Hematopoietic multipotent progenitor cell treated with erythropoietin and hydrocortisone succinate and interleukin-3 and kit ligand, for 17 days (in vitro differentiated cells): ENCODE measurements around the gene CTDSPL2.
"Not testable (repeated sequence)": the region's sequence is repeated elsewhere in the genome, so short reads cannot be mapped to it uniquely, and the experiment has no call there.

Source experiments
- DNase-seq: peaks from one replicate; pipeline ENCODE4 v3.0.0-alpha.2; 2015; ENCODE audit warnings: low spot score

CTDSPL2 gene

DNA sequence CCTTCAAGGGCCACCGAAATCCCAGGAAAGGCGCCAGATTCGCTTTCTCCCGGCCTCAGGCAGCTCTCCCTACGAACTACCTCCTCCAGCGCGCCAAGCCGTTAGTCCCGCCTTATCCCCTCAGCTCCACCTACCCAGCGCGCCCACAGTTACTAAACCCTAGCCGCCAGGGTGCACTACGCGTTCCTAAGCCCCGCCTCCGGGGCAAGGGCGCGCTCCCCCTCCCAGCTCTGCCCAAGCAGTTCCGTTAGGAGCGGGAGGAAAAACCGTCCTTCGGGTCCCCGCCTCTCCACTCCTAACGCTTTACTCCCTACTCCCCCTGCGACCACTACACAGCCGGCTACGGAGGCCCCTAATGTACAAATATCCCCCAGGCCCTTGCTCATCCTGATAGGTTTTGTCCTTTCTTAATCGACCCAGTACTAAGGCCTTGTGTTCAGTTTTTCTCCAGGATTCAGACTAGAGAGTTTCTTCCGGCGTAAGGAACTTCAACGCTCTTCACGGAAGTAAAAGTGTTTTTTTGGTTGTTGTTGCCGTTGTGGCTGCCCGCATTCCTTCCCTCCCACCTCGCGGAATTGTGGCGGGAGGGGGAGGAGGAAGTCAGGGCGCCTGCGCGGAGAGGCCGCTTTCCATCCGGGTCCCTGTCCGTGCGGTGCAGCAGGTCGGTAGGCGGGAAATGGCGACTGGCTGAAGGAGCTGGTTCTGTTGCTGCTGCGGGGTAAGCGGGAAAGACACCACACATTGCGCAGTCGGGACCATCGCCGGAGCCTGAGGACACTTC is at the start of gene CTDSPL2:
TSS of gene CTDSPL2 (plus strand) at position 655 of the 781 bp plus-strand sequence. CDS start 31,386 bp downstream, outside the sequence.
- peak; percentile 90 for DNase-seq

DNA sequence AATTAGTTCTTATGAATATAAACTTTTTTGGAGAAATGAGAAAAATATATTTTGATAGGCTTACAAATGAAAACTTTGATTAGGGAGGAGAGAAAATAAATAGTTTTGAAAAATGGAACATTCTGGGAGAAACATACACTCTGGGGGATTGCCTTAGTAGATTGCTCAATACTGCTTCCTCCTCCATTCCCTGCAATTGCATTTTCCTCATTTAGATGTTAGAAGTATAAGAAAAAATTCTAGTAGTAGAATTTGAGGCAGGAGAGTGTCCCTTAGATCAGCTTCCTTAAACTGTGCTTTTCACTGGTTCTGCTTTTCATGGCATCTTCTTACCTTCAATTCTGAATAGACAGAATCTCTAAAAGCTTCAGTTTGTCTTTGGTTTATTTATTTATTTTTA is 46.2 kb upstream of the CTDSPL2 start:
- DNase-seq, result no peak

DNA sequence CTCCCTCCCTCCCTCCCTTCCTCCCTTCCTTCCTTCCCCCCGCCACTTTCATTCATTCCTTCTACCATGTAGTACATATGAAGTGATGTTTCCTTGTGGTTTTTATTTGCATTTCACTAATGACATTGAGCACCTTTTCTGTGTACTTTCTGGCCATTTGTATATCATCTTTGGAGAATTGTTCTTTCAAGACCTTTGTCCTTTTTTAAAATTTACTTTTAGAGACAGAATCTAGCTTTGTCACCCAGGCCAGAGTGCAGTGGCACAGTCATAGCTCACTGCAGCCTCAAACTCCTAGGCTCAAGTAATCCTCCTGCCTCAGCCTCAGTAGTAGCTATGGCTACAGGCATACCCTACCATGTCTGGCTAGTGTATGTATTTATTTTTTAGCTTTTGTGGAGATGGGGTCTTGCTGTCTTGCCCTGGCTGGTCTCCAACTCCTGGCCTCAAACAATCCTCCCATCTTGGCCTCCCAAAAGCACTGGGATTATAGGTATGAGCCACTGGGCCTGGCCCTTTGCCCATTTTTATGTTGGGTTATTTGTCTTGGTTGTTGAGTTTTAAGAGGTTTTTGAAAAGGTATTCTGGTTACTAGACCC is 42.0 kb upstream of the CTDSPL2 start:
- no peak for DNase-seq

DNA sequence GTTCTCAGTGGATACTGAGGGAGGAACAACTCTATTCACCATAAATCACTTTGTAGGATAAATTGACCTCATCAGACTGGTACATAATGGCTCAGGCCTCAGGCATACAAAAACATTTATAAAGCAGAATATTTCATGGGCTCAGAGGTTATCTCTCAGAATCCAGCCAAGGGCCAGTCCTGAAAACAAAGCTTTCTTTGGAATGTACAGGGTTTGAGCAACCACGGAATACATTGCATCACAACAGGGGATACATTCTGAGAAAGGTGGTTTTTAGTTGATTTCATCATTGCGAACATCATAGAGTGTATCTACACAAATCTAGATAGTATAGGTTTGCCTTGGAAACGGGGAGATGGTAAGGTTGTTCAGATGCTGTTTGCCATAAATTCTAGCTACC is 33.4 kb upstream of the CTDSPL2 start:
- no peak for DNase-seq

DNA sequence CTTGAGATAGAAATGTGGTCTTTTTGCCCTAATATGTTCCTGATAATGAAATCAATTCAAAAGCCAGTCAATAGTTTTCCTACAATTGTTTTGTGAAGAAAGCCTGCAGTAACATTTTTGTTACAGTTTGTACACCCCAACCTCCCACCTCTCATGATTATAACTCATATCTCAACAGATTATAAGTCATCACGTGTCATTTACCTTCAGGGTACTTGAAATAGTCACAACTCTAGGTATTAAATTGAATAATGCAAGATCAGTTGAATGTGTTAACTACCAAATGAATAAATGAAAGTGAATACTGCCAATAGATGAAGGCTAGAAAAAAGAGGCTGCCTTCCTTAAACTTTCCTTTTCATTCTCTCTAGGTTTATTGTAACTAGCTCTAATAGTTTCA is 32.9 kb upstream of the CTDSPL2 start:
- no peak for DNase-seq

DNA sequence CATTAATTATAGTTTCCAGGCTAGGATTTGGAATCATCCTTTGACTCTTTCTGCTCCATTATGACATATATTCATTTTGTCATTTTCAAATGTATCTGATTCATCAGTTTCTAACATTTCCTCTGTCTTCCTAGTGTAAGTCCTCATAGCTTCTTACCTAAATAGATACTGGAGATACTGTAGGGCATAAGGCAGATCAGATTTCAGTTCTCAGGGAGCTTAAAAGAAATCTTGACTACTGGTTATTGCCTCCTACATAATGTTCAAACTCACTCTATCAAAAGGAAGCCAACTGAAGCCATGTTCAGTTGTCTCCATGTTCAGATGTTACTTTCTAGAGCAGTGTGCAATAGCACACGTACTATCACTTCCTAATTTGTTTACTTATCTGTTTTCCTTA is 29.6 kb upstream of the CTDSPL2 start:
- DNase-seq, result no peak

DNA sequence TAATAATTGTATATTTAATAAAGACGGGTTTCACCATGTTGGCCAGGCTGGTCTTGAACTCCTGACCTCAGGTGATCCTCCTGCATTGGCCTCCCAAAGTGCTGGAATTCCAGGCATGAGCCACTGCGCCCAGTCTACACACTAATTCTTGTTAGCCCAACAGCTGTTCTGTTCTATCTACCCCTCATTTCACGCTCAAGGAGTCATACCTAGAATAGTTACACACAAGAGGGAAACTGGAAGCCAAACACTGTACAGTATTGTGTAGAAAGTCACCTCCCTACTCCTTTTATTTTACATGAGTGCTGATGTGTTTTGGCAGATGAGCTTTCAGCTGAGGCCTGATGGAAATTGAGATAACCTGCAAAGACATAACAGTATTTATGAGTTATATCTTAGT is 13.4 kb upstream of the CTDSPL2 start:
- DNase-seq, result no peak

DNA sequence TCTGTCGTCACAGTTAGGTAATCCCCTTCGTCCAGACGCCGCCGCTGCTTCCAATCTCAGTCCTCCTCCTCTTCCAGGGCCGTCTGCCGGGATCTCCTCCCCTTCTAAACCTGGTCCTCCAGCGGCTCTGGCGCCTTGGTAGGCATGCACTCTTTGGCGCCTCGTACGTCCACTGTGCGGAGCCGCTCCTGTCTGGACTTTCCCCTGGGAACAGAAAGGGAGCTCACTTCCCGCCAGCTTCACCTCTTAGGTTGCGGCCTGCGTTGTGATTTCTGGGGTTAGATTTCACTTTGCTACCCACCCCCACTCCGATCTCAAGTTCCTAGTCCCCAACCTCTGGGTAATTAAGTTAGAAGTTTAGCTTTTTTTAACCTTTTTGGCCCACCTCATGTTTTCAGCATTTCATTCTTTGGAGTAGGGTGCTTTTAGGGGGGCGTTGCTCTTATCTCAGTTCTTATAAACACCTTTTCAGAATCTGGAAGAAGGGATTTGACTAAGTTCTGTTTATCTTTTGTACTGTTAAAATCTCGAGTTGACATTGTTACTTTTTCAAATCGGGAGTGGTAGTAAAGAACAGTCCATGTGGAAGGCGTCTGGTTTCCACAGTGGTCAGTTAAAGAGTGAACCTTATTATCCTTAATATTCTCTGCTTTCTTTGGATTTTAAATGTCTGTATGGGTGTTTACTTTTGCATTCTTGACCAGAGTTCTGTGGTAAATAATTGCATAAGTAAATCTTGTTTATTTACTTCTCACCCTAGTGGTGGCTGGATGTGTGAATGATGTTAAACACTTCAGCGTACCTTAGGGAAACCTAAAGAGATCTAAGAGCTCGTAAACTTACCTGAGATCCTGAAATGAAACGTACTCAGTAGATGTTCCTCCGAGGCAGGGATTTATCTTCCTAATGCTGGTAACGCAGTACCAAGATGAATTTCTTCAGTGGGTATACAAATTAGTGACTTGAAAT is 611 bp downstream of the CTDSPL2 start:
- DNase-seq, result peak; percentile 37

DNA sequence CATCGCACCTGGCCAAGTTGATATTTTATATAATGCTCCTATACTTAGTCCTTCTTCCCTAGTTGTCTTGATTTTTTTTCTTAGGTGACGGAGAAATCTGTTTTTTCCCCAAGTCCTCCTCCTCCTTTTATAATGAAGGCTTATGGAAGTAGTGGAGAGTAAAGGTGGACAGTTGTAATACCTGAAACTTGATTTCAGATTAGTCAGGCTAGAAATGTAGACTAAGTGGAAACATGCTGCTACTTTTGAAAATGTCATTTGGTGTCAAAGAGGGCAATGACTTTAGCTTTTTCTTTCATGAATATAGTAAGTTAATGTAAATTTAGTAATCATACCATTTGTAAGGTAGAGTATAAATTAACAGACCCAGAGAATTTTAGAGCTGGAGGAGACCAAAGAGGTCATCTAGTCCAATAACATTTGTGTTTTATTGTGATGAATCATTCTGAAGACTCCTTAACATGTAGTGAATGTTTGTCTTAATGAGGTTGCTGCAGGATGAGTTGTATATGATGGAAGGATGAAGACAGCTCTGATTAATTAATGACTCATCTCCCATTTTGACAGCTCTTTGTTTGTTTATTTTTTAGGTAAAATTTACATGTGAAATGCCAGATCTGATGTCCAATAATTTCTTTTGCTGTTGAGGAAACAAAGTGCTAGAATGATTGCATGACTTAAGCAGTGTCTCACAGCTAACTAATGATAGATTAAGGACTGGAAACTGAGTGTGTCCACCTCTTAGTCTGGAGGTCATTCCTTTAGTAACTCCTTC is 8.7 kb downstream of the CTDSPL2 start:
- no peak for DNase-seq

DNA sequence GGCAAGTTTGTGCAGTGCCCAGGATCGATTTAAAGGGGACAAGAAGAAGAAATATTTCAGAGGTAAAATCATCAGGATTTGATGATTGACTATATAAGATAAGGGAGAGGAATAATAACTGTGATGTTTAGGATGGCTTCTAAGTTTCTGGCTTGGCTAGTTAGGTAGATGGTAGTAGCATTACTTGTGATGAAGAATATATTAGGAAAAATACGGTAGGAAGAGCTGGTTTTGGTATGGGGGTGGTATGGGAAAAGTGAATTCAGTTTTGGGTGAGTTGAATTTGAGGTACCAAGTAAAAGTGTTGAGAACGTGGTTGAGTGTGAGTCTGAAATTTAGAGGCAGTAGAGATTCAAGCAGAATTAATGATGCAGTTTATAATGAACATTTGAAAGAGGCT is 11.0 kb downstream of the CTDSPL2 start:
- no peak for DNase-seq

DNA sequence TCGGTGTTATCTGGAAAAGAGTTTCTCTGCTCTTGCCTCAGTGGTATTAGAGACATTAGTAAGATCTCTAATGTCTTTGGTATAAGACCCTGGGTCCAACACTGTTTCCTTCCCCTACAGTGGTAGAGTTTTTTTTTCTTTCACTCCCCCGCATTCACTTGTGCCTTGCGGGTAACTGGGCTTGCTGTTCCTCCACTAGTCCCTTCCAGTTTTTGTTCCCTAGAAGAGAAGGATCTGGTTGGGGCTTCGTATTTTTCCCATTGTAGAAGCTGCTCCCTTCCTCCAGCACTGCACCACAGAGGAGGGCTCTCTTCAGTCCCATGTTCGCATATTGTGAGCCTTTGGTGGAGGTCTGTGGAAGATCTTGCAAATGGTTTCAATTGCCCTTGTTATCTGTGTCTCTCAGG is 13.7 kb downstream of the CTDSPL2 start:
- DNase-seq, result no peak

DNA sequence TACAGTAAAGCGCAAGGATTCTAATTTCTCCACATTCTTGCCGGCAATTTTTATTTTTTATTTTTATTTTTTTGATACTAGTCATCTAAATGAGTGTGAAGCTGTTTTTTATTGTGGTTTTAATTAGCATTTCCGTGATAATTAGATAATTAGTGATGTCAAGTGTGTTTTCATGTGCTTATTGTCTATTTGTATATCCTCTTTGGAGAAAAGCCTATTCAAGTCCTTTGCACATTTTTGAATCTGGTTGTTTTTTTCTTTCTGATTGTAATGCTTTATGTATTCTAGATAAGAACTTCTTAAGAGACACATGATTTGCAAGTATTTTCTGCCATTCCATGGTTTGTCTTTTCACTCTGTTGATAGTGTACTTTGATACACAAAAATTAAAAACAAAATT is 16.1 kb downstream of the CTDSPL2 start:
- DNase-seq, result no peak

DNA sequence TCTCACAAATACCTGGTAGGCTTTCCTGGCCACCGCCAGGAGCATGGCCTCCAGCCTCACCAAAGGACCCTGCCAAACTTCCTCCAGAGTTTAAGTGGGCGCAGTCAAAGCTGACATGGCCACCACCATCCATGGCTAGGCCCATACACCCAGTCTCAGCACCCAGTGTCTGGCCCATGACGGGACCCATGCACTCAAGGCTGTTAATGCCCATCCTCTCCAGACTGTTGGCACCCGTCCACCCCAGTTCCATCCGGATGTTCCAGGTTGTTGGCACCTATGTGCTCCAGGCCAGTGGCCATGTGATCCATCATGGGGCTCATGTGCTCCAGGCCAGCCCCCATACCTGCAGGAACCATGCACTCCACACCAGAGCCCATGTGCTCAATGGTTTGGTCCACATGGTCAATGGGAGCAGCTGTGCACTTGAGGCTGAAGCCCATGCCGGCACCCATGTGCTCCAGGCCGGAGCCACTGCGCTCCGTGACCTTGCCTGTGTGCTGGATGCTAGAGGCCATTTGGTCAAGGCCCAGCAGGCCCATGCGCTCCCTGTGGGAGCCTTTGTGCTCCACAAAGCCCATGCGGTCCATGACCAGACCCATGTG is 20.4 kb downstream of the CTDSPL2 start:
- DNase-seq, result no peak

DNA sequence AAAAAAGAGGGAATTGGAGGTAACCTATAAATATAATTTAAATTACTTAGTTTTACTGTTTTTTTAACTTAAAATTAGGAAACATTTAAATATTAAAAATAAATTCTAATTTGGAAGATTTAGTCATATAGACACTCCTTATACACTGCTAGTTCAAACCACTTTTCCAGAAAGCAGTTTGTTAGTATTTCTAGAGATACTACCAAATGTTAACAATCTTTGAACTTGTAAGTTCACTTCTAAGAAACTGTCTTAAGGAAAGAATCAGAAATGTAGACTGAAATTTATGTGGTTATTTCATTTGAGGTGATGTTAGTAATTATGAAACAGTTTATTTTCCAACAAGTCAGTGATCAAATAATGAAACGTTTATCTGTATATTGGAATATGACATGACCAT is 22.7 kb downstream of the CTDSPL2 start:
- no peak for DNase-seq

DNA sequence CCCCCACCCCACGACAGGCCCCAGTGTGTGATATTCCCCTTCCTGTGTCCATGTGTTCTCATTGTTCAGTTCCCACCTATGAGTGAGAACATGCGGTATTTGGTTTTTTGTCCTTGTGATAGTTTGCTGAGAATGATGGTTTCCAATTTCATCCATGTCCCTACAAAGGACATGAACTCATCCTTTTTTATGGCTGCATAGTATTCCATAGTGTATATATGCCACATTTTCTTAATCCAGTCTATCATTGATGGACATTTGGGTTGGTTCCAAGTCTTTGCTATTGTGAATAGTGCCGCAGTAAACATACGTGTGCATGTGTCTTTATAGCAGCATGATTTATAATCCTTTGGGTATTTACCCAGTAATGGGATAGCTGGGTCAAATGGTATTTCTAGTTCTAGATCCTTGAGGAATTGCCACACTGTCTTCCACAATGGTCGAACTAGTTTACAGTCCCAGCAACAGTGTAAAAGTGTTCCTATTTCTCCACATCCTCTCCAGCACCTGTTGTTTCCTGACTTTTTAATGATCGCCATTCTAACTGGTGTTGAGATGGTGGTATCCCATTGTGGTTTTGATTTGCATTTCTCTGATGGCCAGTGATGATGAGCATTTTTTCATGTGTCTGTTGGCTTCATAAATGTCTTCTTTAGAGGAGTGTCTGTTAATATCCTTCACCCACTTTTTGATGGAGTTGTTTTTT is 26.3 kb downstream of the CTDSPL2 start:
- DNase-seq, result not testable (repeated sequence)

DNA sequence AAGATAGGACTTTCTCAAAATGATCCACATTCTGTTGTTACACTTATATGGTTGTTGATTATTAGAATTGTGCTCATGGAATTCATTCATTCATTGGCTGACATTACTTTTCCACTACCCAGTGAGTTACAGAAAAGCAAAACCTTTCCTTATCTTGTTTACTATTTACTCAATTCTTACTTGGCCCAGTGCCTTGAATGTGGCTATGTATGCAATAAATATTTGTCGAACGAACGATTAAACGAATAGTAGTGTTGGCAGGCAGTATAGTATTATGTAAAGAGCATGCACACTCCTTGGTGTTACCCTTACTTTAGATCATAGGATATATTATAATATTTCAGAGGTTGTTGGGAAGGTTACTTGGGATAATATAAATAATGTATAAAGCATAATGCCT is 31.0 kb downstream of the CTDSPL2 start:
- DNase-seq, result no peak

DNA sequence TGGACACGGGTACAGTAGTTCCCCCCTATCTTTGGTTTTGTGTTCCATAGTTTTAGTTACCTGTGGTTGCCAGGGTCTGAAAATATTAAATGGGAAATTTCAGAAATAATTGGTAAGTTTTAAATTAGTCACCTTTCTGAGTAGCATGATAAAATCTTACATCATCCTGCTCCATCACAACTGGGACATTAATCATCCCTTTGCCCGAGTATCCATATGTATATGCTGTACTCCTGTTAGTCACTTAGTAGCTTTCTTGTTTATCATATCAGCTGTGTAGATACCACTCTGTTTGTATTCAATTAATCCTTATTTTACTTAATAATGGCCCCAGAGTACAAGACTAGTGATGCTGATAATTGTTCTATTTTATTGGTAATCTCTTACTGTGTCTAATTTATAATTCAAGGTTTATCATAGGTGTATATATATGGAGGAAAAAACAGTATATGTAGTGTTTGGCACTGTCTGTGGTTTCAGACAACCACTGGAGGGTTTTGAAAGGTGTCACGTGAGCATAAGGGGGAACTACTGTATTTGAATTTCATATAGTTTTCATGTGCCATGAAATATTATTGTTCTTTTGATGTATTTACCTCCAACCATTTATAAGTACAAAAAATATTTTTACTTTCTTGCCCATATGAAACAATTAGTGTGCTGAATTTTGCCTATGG is 41.4 kb downstream of the CTDSPL2 start:
- DNase-seq, result no peak

DNA sequence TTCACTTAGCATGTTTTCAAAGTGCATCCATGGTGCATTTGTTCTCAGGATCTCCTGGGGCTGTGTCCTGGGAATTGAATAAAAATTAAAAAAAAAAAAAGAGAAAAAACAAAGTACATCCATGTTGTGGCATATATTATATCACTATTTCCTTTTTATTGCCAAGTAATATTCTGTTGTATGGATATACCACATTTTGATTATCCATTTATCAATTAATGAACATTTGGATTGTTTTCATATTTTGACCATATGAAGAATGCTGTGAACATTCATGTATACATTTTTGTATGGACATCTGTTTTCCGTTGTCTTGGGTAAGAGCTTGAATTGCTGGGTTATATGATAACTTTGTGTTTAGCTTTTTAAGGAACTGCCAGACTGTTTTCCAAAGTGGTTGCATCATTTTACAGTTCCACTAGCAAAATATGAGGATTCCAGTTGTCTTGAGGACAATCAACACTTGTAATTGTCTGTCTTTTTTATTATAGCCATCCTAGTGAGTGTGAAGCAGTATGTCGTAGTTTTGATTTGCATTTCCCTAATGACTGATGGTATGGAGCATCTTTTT is 44.5 kb downstream of the CTDSPL2 start:
- DNase-seq, result no peak

DNA sequence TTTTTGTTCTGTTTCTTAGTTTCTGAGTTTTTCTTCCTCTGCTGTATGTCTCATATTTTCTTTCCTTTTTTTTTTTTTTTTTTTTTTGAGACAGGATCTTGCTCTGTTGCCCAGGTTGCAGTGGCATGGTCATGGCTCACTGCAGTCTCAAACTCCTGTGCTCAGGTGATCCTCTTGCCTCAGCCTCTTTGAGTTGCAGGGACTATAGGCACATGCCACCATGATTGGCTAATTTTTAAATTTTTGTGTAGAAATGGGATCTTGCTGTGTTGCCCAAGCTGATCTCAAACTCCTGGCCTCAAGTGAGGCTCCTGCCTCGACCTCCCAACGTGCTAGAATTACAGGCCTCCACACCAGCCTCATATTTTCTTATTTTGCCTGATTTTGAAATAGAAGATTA is 51.9 kb downstream of the CTDSPL2 start:
- no peak for DNase-seq

DNA sequence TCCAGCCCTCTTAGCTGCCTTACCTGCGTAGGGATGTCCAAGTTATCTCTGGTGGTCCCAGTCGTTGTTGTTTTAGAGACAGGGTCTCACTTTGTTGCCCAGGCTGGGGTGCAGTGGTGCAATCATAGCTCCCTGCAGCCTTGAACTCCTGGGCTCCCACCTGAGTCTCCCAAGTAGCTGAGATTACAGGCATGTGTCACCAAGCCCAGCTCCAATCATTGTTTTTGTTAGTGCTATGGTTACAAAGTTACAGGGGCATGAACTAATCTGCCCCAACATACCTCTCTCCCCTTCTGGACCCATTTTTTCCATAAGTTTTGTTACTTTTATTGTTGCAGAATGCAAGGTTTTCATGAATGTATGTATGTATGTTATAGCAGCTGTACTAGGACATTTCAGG is 54.7 kb downstream of the CTDSPL2 start:
- DNase-seq, result no peak
